Peyer's patch (tissue), 4 donors: ENCODE measurements around the gene COLGALT1.

Source experiments
- CTCF ChIP-seq, 6 experiments: fragments of 450-650 bp in 4 of 6; fragments of 200-600 bp in 2 of 6; sonication (generic) in 1 of 6; IDR thresholded peaks; one replicate each; pipeline ENCODE4 v1.5.1; 2017 to 2019; ENCODE audit warnings: antibody characterized with exemption in 6 of 6, mild to moderate bottlenecking in 3 of 6, moderate library complexity in 1 of 6
- POLR2A ChIP-seq, 2 donors: fragments of 450-650 bp; IDR thresholded peaks; one replicate each; pipeline ENCODE4 v1.5.1; 2017; ENCODE audit warnings: antibody characterized with exemption in 2 of 2, mild to moderate bottlenecking in 2 of 2, moderate library complexity in 2 of 2

- TF ChIP-seq CTCF (IDR thresholded peaks at IDR 0.05) (no peak), POLR2A (IDR thresholded peaks at IDR 0.05) (no peak)
These were observed 69.6 kb downstream of the COLGALT1 start for GRCh38 chr19:17625043-17625442.
